Testis (tissue), 2 donors: ENCODE data around the gene SLC1A3.

Experiments
- CTCF ChIP-seq, 3 experiments: fragments of 450-650 bp in 2 of 3; fragments of 200-600 bp in 1 of 3; sonication (generic) in 1 of 3; IDR thresholded peaks; one replicate each; pipeline ENCODE4 v1.5.1; 2016 to 2019; ENCODE audit warnings: antibody characterized with exemption in 3 of 3, mild to moderate bottlenecking in 2 of 3, moderate library complexity in 1 of 3
- POLR2A ChIP-seq: fragments of 450-650 bp; IDR thresholded peaks from one replicate; pipeline ENCODE4 v1.6.1; 2017; ENCODE audit warnings: antibody characterized with exemption, mild to moderate bottlenecking, moderate library complexity

- TF ChIP-seq CTCF (IDR thresholded peaks at IDR 0.05) (no peak), POLR2A (no peak)
Observed at GRCh38 chr5:36712706-36713105, 106.3 kb downstream of the SLC1A3 start.
